GM21619 (cell line): Measurements from ENCODE around the gene EFR3B.
"Not testable (repeated sequence)": the region's sequence is repeated elsewhere in the genome, so short reads cannot be mapped to it uniquely, and the experiment has no call there.

Experiments
- ATAC-seq: cut with Tn5 transposase; IDR thresholded peaks from one replicate; pipeline ENCODE4 v1.9.1; 2021; ENCODE audit not compliant: unreplicated experiment

EFR3B gene

DNA sequence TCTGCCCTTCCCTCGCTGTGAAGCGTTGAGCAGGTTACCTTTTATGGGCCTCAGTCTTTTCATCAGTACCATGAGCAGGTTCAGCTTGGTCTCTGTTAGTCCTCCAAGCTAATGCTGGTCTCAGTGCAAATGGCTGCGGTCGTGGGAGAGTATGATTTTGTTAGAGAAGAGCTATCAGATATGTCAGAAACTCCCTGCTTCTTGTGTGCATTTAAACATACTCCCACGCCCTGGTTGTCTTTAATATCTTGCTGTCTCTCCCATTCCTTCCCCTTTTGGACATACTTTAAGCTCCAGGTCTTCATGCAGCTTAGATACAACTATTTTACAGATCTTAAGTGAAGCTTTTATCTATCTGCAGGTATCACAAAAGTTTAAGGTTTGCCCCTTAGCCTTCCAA is 62.9 kb downstream of the EFR3B start:
- ATAC-seq, result no peak

DNA sequence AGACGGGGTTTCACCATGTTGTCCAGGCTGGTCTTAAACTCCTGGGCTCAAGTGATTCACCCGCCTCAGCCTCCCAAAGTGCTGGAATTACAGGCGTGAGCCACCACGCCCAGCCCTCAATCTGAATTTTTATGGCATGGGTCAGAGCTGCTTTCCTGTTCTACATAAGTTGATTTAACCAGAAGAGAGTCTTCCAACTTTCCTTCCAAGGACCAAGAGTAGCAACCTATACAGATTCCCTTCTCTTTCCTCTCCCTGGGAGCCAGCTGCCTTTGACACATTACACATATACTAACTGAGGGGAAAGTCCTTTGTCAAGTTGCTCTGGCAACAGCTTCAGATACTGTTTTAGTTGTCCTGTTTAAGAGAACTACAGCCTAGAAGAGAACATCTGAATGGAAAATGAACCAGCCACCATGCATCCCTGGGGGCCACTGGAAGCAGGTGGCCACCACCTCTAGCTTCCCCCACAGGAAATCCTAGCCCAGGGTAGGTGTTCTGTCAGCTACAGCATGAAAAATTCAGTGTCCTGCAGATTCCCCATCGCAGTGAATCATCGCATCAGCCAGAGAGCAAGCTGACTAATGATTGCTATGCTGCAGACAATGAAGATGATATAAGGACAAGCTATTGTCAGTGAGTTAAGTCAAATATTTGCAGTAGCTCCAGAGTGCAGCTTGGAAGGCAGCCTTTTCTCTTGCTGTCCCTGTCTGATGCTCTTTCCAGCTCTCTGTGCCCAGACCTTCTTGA is 63.6 kb downstream of the EFR3B start:
- no peak for ATAC-seq

DNA sequence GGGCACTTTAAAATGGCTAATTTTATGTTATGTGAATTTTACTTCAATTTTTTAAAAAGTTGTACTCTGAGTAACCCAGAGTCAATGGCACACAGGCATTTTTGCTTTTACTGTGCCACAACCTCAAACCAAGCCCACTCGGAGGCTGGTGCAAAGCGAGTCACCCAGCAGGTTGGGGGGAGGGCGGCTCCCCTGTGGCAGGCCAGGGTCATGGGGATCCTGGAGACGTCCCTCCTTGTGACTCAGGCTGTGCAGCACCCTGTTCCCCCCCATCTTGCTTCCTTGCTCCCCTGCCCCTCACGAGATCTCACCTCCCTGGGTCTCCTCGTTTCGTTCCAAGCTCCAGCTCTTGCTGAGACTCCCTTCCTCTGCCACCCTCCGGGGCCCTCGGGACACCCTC is 67.9 kb downstream of the EFR3B start:
- ATAC-seq, result no peak

DNA sequence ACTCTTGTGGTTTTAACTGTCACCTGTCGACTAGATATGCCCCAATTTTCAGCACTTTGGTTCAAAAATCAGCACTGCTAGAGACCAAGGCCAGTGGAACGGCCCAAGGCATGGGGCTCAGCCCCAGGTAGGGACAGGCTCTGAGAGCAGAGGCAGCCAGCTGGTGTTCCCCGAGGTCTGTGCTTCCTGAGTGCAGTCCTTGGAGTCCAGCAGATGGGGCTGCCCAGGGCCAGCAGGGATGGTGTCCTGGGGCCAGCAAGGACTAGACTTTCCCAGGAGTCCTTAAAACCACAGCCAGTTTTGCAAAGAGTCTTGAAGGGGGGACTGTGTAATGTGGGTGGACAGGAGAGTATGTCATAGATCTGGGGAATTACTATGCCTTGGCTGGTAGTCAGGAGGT is 70.2 kb downstream of the EFR3B start:
- ATAC-seq, result no peak

DNA sequence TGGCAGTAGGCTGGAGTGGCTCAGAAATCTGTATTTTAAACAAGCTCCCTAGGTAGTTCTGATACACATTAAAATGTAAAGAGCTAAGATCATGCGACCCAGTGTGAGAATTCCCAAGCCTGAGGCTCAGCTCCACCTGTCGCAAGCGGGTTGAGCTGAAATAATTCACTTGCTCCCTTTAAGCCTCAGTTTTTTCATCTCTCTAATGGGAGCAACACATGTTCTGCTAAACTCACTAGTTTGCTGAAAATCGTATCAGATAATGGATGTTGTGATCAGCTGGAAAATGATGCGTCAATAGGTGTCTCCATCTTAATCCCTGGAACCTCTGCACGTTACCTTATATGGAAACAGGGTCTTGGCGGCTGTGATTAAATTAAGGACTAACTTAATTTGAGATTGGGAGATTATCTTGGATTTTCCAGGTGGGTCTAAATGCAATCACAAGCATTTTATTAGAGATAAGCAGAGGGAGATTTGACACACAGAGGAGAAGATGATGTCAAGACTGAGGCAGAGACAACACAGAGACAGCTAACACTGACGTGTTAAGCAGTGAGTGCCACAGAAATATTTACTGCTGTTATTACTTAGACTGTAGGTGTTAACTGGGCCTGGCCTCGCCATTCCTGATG is 73.5 kb downstream of the EFR3B start:
- ATAC-seq, result no peak

DNA sequence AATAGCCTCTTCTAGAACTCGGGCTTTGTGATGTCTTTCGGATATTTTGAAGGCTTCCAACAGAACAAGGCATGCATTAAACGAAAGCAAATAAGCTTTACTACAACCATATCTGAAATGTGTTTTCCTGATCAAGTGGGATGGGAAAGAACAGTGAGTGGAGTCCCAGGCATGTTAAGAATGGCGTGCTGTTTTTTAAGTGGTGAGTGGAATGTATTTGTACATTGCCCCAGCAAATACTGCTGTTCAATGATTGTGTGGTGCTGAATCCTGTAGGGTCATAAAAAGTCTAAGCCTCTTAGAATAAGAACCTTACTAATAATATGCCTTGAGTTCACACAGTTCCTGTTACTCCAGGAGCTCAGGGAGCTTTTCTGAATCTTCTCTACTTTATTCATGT is 74.0 kb downstream of the EFR3B start:
- ATAC-seq, result no peak

DNA sequence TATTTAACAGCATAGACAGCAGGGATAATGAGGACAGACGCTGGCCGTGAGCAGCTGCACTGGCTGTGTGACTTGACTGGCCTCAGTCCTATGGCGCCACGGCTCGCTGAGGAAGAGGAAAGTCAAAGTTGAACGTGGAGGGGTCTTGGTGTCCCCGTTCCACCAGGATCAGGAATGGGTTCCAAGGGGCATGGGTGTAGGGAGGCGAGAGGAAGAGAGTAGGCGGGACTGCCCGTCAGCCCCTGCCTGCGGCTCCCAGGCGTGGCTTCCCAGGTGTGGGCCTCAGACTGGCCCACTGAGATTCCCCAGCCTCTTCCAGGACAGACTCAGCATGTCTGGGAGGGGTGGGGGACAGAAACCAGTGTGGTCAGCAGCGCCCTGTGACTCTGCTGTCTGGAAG is 75.1 kb downstream of the EFR3B start:
- ATAC-seq, result no peak

DNA sequence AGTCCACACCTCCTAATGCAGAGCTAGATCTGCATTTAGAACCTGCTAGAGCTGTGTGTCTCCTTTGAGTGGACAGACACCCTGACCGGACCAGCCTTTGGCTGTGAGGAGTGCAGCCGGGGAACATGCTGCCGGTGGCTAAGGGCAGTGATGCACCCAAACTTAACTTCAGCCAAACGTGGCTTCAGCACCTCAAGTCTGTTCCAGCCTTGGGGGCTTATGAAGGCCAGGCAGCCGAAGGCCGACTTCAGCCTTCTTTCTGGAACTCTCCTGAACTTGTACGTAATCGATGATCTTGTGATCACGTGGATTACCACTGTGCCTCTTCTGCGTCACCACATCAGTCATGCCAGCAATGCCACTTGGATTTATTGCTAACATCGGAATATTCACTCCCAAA is 77.4 kb downstream of the EFR3B start:
- no peak for ATAC-seq

DNA sequence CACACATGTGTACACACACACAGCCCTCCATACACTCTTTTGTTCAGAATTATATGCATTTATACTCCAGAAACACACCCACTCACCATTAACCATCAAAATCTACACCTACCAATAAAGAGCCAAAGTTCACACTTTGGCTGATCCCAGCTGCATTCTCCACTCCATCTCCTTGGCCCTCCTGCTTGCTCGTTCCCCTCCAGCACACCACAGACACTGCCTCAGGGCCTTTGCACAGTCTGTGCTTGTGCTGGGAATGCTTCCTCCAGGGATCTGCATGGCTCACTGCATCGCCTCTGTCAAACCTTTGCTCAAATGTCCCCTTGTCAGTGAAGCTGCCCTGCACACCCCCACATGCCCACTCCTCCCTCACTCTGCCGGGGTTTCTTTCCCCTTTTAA is 80.5 kb downstream of the EFR3B start:
- ATAC-seq, result no peak

DNA sequence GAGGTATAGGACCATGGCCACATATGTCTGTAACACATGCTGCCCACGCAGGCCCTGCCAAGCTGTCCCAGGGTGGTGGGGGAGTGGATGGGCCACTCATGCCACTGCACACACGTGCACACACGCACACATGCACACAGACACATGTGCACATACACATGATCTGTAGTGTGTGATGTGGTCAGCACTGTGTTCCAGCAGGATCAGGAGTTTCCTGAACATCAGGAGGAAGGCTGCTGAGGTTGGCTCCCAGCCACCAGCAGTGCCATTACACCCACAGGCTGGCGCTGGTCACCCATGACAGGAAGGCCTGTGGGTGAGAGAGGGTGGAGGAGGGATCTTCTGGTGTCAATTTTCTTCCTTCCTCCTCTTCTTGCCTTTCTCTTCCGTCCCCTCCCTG is 81.8 kb downstream of the EFR3B start:
- ATAC-seq, result no peak

DNA sequence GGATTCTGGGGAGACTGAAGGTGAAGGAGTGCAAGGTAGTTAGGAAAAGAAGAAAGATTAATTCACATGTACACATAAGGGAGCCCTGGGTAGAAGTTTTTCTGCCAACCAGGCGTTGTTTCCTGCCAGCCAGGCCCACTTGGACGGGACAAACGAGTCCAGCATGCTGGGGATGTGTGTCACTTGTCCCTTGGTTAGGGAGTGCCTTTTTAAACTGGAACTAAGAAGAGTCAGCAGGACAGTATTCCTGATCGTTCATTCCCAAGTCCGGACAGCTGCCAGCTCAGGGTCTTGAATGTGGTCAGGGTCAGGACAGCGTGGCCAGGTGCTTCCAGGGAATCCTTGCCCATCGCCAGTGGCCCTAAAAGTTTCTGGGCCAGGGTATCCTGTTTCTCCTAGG is 83.3 kb downstream of the EFR3B start:
- ATAC-seq, result no peak

DNA sequence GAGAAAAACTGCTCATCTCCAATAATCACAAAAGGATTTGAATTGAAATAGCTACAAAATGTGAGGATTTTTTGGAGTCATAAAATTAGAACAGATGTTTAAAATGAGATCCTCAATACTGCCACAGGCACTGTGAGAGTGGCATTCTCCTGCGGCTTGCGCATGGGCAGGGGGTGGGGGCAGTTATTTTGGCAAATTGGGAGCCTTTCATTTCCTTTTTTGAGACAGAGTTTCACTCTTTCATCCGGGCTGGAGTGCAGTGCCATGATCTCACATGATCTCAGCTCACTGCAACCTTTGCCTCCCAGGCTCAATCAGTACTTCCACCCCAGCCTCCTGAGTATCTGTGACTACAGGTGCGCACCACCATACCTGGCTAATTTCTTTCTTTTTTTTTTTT is 84.1 kb downstream of the EFR3B start:
- ATAC-seq, result no peak

DNA sequence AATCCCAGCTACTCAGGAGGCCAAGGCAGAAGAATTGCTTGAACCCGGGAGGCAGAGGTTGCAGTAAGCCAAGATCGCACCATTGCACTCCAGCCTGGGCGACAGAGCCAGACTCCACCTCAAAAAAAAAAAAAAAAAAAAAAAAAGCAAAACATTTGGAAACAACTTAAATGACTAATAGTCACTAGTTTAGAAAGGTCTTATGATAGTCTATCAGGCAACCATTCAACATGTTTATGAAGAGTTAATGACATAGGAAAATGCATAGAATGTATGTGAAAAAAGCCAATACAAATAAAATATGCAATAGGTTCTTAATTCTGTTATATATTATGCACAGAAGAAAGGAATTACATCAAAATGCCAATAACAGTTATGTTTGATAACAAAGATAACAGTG is 85.2 kb downstream of the EFR3B start:
- not testable (repeated sequence) for ATAC-seq

DNA sequence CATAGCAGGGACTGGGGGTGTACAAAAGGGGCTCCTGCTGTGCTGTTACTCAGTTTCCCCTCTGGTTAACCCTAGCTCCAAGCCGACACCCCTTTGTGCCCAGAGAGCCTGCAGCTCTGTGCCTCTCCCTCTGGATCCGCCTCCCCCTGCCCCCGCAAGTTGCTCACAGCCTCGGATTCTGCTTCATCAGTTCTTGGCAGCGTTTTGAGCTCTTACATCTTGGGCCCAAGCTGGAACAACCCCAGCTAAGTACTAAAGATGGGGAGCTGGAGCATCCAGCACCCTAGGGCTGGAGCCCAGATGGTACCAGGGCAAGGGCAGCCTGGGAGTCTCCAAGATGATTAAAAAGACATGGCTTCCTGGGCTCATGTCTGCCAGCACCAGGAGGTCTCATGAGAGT is 85.8 kb downstream of the EFR3B start:
- no peak for ATAC-seq

DNA sequence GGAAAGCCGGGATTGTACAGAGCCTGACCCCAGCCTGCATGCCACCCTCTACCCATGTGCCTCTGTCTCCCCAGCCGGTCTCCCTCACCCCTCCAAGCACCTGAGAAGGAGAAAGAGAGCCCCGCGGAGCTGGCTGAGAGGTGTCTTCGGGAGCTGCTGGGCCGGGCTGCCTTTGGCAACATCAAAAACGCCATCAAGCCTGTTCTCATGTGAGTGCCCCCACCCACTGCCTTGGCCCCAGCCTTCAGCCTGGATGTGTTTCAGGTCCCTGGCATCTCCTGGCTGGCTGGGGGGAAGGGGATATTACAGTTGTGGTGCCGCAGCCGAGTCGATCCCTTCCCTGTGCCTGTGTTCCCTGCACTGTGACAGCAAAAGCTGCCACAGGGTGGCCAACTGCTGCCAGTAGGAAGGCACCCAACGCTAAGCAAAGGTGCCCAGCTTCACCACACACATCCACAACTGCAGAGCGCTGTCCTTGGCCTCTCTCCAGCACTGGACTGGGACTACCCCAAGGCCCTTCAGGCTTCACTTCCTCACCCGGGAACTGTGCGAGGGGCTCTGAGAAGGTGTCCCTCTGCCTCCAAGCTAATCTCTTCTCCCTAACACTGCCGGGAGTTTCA is 88.1 kb downstream of the EFR3B start:
- ATAC-seq, result no peak

DNA sequence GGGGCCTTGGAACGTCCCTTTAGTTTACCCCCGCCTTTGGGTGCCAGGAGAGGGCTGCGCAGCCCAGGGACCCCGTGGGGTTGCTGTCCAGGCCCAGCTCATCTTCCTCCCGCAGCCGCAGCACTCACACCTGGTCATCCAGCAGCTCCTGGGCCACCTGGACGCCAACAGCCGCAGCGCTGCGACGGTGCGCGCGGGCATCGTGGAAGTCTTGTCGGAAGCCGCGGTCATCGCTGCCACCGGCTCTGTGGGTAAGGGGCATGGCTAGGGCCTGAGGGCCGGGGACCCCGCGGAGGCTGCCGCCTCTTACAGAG is 89.3 kb downstream of the EFR3B start:
- ATAC-seq, result no peak

DNA sequence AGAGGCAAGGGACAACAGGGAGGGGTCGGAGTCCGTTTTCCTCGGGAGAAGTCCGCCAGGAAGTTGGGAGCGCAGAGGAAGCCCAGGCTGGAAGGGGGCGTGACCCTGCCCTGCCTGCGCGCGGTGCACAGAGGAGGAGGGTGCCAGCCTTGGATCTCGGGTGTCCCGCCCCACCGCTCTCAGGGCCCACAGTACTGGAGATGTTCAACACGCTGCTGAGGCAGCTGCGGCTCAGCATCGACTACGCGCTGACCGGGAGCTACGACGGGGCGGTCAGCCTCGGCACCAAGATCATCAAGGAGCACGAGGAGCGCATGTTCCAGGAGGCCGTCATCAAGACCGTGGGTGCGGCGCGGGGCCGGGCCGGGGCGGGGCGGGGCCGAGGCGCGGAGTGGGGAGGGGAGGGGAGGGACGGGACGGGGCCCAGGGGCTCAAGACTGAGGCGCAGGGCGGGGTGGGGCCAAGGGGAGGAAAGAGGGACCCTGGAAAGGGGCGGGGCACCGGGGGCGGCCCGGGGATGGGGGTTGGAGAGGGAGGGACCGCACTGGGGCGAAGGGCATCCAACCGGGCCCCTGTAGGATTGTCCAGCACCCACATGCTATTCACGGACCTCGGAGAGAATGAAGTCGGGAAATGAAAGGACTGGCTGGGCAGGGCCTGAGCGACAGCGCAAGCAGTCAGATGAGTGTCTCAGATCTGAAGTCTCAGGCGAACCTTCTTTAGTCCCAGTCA is 89.9 kb downstream of the EFR3B start:
- ATAC-seq, result no peak

DNA sequence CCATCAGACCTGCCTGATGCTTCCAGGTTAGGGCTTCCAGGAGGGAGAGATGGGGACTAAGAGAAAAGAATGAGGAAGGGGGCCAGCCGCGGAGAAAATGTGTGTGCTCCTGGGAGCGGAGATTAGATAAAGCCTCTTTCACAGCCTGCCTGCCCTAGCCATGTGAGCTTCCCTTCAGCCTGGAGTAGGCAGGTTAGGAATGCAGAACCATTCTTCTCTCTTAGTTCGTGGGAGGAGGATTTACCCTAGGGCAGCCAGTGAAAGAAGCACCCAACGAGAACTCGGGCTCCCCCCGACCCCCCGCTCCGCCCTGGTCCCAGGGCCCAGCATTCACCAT is 90.4 kb downstream of the EFR3B start:
- ATAC-seq, result no peak

DNA sequence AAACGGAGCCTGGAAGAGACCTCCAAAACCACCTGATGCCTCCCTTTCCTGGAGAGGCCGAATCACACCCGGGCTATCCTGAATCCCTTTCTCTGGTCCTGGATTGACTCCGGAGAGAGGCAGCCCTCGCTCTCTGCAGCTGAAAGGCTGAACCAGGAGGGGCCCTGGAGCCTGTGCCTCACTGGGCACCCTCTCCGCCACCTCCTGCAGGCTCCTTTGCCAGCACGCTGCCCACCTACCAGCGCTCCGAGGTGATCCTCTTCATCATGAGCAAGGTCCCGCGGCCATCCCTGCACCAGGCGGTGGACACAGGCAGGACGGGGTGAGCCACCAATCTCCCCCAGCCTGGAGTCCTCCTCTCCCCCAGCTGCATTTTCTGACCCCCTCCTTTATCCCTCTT is 90.8 kb downstream of the EFR3B start:
- no peak for ATAC-seq

DNA sequence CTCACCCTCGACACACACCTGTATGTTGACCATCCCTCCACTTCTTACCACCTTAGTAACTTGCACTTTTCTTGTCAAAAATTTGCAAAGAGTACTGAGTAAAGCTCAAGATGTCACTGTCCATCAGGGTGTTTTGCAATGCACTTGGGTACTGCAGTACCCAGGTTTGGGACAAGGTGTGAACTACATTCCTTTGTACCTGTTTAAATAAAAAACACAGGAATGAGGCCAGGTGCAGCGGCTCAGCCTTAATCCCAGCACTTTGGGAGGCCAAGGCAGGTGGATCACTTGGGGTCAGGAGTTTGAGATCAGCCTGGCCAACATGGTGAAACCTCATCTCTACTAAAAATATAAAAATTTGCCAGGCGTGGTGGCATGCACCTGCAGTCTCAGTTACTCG is 98.7 kb downstream of the EFR3B start:
- not testable (repeated sequence) for ATAC-seq

DNA sequence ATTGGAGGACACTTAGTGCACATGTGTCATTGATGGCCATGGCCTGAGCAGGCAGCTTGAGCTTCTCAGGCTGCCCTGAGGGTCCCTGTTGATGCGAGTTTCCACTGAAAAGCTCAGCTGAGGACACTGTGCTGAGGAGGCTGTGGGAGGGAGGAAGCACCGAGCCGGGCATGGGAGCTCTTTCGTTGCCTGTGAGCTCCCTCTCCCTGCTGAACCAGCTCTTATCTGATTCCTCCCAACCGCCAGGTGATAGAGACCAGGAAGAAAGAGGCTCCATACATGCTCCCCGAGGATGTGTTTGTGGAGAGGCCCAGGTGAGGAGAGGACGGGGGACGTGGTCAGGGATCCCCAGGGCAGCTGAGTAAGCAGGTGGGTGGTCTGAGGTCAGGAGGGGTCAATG is 99.2 kb downstream of the EFR3B start:
- no peak for ATAC-seq

DNA sequence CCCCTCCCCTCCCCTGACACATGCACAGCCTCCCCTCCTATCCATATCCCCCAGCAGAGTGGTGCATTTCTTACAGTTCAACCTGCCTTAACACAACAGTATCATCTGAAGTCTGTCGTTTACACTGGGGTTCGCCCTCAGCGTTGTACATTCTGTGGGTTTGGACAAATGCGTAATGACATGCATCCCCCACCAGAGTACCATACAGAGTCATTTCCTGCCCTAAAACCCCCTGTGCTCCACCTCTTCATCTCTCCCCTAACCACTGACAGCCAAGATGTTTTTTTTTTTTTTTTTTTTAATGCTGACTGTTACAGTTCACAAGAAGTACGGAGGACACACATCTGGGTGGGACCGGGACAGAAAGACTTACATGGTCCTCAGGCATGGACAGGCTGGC is 103.9 kb downstream of the EFR3B start:
- no peak for ATAC-seq
